K562 (cell line): ENCODE data around the gene ATP5PB. TPM values are rescaled to one million over a fixed set of nuclear protein-coding genes. Genes with fewer than 3 reads are reported as not detected.

ENCODE experiments used
- ATAC-seq: fragments of 200-7000 bp; cut with Tn5 transposase; 3 replicates; pipeline ENCODE4 v1.9.1; 2020; ENCODE audit warnings: moderate library complexity
- BruUV-seq: library from RNA; stranded (reverse); fragments of 400-500 nt; replicated peaks from 2 replicates; lab custom pipeline; 2021; lab: Mats Ljungman, UMichigan
- CTCF ChIA-PET: fragments of 300-600 bp; formaldehyde crosslinking; extraction: SDS; loops from one replicate; lab custom pipeline; 2021; ENCODE audit warnings: low intra/inter-chr PET ratio; lab: Yijun Ruan, JAX
- POLR2A ChIA-PET: fragments of 300-600, 350-650 bp; sonication (Branson Sonifier 250); formaldehyde crosslinking; extraction: SDS; loops from one replicate; lab custom pipeline; 2021; ENCODE audit warnings: antibody characterized with exemption, inconsistent platforms; lab: Yijun Ruan, JAX
- DNase-seq, 4 experiments: peaks; one replicate each; pipeline versions ENCODE4 v3.0.0 to v3.0.0-alpha.2; 2011 to 2018; ENCODE audit warnings: low spot score in 3 of 4, mixed read lengths in 3 of 4; ENCODE audit errors: extremely low read depth in 1 of 4
- FAIRE-seq: peaks from 2 replicates; lab custom pipeline; 2011; peaks lifted over from hg19 to GRCh38; lab: Jason Lieb, UNC
- H2AFZ ChIP-seq: 2 replicates; pipeline ENCODE4 v1.6.0; 2011; ENCODE audit warnings: low read depth, low read length, control low read depth, inconsistent platforms
- H3K27ac ChIP-seq: fragments of 200-600 bp; 3 replicates; pipeline ENCODE4 v1.8.0; 2011; ENCODE audit warnings: low read depth, mild to moderate bottlenecking, control low read depth, inconsistent platforms, low read length, moderate library complexity, mixed read lengths; ENCODE audit errors: extremely low read depth
- H3K27me3 ChIP-seq, 2 experiments: fragments of 300-600 bp in 1 of 2; 2 replicates in 1 of 2; 3 replicates in 1 of 2; pipeline versions ENCODE4 v1.6.0 to v1.8.0; 2011; ENCODE audit warnings: inconsistent platforms in 2 of 2, low read length in 2 of 2, mild to moderate bottlenecking in 1 of 2, mixed read lengths in 1 of 2, moderate library complexity in 1 of 2; ENCODE audit not compliant: control insufficient read depth in 2 of 2, insufficient read depth in 2 of 2
- H3K36me3 ChIP-seq: fragments of 300-600 bp; 3 replicates; pipeline ENCODE4 v1.8.0; 2011; ENCODE audit warnings: mild to moderate bottlenecking, low read length, inconsistent platforms; ENCODE audit not compliant: control insufficient read depth, insufficient read depth
- H3K4me1 ChIP-seq, 2 experiments: fragments of 200-600 bp in 1 of 2; replicated peaks in 1 of 2; 2 replicates in 1 of 2; 3 replicates in 1 of 2; pipeline versions ENCODE4 v1.5.1 to v1.8.0; 2011; ENCODE audit warnings: inconsistent platforms in 2 of 2, low read length in 2 of 2, mild to moderate bottlenecking in 1 of 2, mixed read lengths in 1 of 2, moderate library complexity in 1 of 2; ENCODE audit not compliant: control insufficient read depth in 2 of 2, insufficient read depth in 2 of 2
- H3K4me2 ChIP-seq: 2 replicates; pipeline ENCODE4 v1.6.1; 2011; ENCODE audit warnings: low read length, control low read depth, inconsistent platforms, mixed read lengths; ENCODE audit not compliant: insufficient read depth
- H3K4me3 ChIP-seq: fragments of 200-600 bp; sonication (generic), shearing (Covaris generic); 2 replicates; pipeline ENCODE4 v1.5.1; 2016; ENCODE audit warnings: control low read depth, inconsistent platforms
- H3K79me2 ChIP-seq: fragments of 200-600 bp; 3 replicates; pipeline ENCODE4 v1.8.0; 2011; ENCODE audit warnings: low read length, inconsistent platforms; ENCODE audit not compliant: control insufficient read depth, insufficient read depth
- H3K9ac ChIP-seq, 2 experiments: 2 replicates each; pipeline versions ENCODE4 v1.6.0 to v1.6.1; 2011; ENCODE audit warnings: low read depth in 2 of 2, low read length in 2 of 2, control low read depth in 1 of 2, inconsistent platforms in 1 of 2, mild to moderate bottlenecking in 1 of 2, mixed read lengths in 1 of 2; ENCODE audit not compliant: insufficient read depth in 1 of 2
- H3K9me1 ChIP-seq: one replicate; pipeline ENCODE4 v1.6.0; 2011; ENCODE audit warnings: inconsistent platforms, mild to moderate bottlenecking, low read length, moderate library complexity; ENCODE audit not compliant: control insufficient read depth, insufficient read depth
- H3K9me3 ChIP-seq: replicated peaks from 2 replicates; pipeline ENCODE4 v1.5.1; 2011; ENCODE audit warnings: low read depth, low read length, inconsistent platforms; ENCODE audit not compliant: control insufficient read depth, insufficient read depth
- H4K20me1 ChIP-seq: replicated peaks from 2 replicates; pipeline ENCODE4 v1.6.1; 2011; ENCODE audit warnings: low read length, inconsistent platforms, mixed read lengths; ENCODE audit not compliant: control insufficient read depth, insufficient read depth
- ASH1L ChIP-seq: fragments of 450-650 bp; IDR thresholded peaks from 2 replicates; pipeline ENCODE4 v1.6.1; 2018; ENCODE audit warnings: borderline replicate concordance, mild to moderate bottlenecking, low read depth; ENCODE audit not compliant: partially characterized antibody
- COPS2 ChIP-seq: fragments of 450-650 bp; conservative IDR thresholded peaks from 2 replicates; pipeline ENCODE4 v1.6.1; 2016; ENCODE audit warnings: mild to moderate bottlenecking, moderate library complexity
- ETV6 ChIP-seq, 3 experiments: fragments of 150-350 bp in 1 of 3; sonication (generic) in 1 of 3; formaldehyde crosslinking in 1 of 3; IDR thresholded peaks; 2 replicates each; pipeline versions ENCODE4 v1.6.1 to v1.8.0; 2014 to 2022; ENCODE audit warnings: borderline replicate concordance in 2 of 3, low read depth in 2 of 3, antibody characterized with exemption in 1 of 3, low read length in 1 of 3, mild to moderate bottlenecking in 1 of 3, missing genetic modification reagents in 1 of 3
- IRF9 ChIP-seq: fragments of 450-650 bp; IDR thresholded peaks from 2 replicates; pipeline ENCODE4 v1.6.1; 2016; ENCODE audit warnings: missing biosample characterization, missing genetic modification characterization
- NR2F6 ChIP-seq: fragments of 450-650 bp; formaldehyde crosslinking; IDR thresholded peaks from 2 replicates; pipeline ENCODE4 v1.4.0; 2020; ENCODE audit warnings: mild to moderate bottlenecking
- RCOR1 ChIP-seq, 2 experiments: IDR thresholded peaks; 2 replicates each; pipeline ENCODE4 v1.6.1; 2012; ENCODE audit warnings: low read depth in 2 of 2, low read length in 2 of 2, borderline replicate concordance in 1 of 2, improper control_type of control experiment in 1 of 2
- ZBTB5 ChIP-seq: fragments of 450-650 bp; IDR thresholded peaks from 2 replicates; pipeline ENCODE4 v1.6.1; 2017; ENCODE audit warnings: antibody characterized with exemption
- ZNF217 ChIP-seq: sonication (generic); formaldehyde crosslinking; IDR thresholded peaks from 2 replicates; pipeline ENCODE4 v1.8.0; 2022; ENCODE audit warnings: mild to moderate bottlenecking, missing genetic modification reagents
- ZNF316 ChIP-seq: fragments of 450-650 bp; IDR thresholded peaks from 2 replicates; pipeline ENCODE4 v1.6.1; 2016
- ZNF444 ChIP-seq: fragments of 250-450 bp; sonication (Bioruptor Pico); IDR thresholded peaks from 2 replicates; pipeline ENCODE4 v1.4.0; 2020; ENCODE audit warnings: mild to moderate bottlenecking, moderate library complexity
- ZNF589 ChIP-seq: fragments of 200-800 bp; sonication (Bioruptor generic); IDR thresholded peaks from 2 replicates; pipeline ENCODE4 v1.6.1; 2016; ENCODE audit warnings: low read depth, missing genetic modification characterization, missing compliant biosample characterization
- WGBS: fragments of 100-300 bp; shearing (Covaris generic); methylation state at CpG from one replicate; pipeline ENCODE4 v1.1.6; 2016; ENCODE audit warnings: low coverage, mixed read lengths; ENCODE audit not compliant: insufficient coverage; ENCODE audit errors: missing lambda C conversion rate; 5-methylcytosine and 5-hydroxymethylcytosine counted together
- in situ Hi-C: fragments of 300-500 bp; cut with MboI; formaldehyde crosslinking; loops from 4 replicates; pipeline ENCODE4 v1.15.0; 2018; ENCODE audit warnings: inconsistent platforms, mixed read lengths
- intact Hi-C: fragments of 100-400 bp; cut with micrococcal nuclease; formaldehyde crosslinking; loops from 2 replicates; pipeline ENCODE4 v1.14.2; 2022
- polyA plus RNA-seq, 8 experiments: library from polyadenylated mRNA; depleted of rRNA in 4 of 8; stranded (reverse) in 5 of 8; unstranded in 3 of 8; fragments of >200 nt; fragmentation: Nextera tagmentation in 2 of 8; fragmentation: Illumina TruSeq in 1 of 8; extraction: Ambion mirVana in 2 of 8; extraction: Trizol in 1 of 8; gene quantifications; 2 replicates each; pipeline versions ENCODE4 v1.2.1 to v1.2.3, GENCODE V29; 2011 to 2014; ENCODE audit warnings: inconsistent platforms in 1 of 8, missing spikeins in 1 of 8
- total RNA-seq, 7 experiments: library from RNA; depleted of rRNA in 6 of 7; stranded (reverse); fragments of >200 nt in 6 of 7; fragmentation: Illumina TruSeq in 2 of 7; extraction: Trizol in 2 of 7; gene quantifications; 2 replicates each; pipeline versions ENCODE4 v1.2.1 to v1.2.3, GENCODE V29; 2011 to 2021; ENCODE audit warnings: low replicate concordance in 1 of 7
- TF ChIP-seq, protein P1 (sequence below): IDR thresholded peaks from 2 replicates; pipeline ENCODE4 v1.6.1; 2011; ENCODE audit not compliant: insufficient read length; ENCODE audit errors: extremely low read depth
- TF ChIP-seq, protein P2 (sequence below), 2 experiments: fragments of 450-650 bp in 1 of 2; sonication (generic) in 1 of 2; formaldehyde crosslinking in 1 of 2; IDR thresholded peaks in 1 of 2; conservative IDR thresholded peaks in 1 of 2; 2 replicates each; pipeline versions ENCODE4 v1.6.1 to v1.8.1; 2016 to 2023; ENCODE audit warnings: mild to moderate bottlenecking in 2 of 2, moderate library complexity in 2 of 2, inconsistent platforms in 1 of 2, missing genetic modification reagents in 1 of 2
- TF ChIP-seq, protein P3 (sequence below): sonication (generic); formaldehyde crosslinking; IDR thresholded peaks from 2 replicates; pipeline ENCODE4 v1.5.0; 2020; ENCODE audit warnings: missing genetic modification reagents

Gene ATP5PB
- total and polyA plus RNA-seq, 9 of the 15 experiments (the other 6 are each of a cell fraction or from before 2014, with no cell fraction given), result 651 to 2,735 (median 1,061) TPM

DNA sequence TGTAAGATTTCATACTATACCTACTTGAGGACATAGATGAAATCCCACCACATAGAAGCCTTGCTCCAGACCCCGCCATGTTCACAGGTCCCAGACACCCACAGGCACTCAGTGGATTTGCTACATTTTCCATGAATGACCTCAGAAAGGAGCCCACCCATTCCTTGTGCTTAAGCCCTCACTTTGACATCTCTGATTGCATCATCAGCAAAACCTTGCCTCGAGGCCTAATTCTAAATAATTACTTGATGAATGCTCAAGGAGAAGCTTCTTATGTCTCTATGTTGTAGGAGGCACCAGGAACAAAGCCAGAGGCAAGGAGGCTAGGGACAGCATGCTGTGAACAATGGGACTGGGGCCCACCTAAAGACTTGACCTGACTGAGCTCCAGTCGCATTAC lies 33.8 kb upstream of the ATP5PB start:
- in situ Hi-C loops (no loop called here), intact Hi-C loops (no loop called here)
- H3K4me1 ChIP-seq, result no peaks in the 10 kb centered on the region
- no peak for FAIRE-seq
- H3K9ac ChIP-seq, result no peak overlapping the region
- H2AFZ ChIP-seq, result no peak overlapping the region
- no peak overlapping the region for H3K4me2 ChIP-seq
- no peaks in the 10 kb centered on the region for H3K79me2 ChIP-seq
- H3K9me3 ChIP-seq, result no peaks in the 10 kb centered on the region
- CTCF ChIA-PET, result no interaction called here
- WGBS, result 7% methylated on average over 3 of the region's 3 CpGs
- H3K36me3 ChIP-seq, result no peaks in the 10 kb centered on the region
- POLR2A ChIA-PET, result interaction anchor here (1.0 kb wide), 1 partner anchor 93 kb away, joined by 3 read pairs; no protein-coding TSS in a partner anchor
- no peak for ATAC-seq
- no peaks in the 10 kb centered on the region for H3K9me1 ChIP-seq
- no peaks in the 10 kb centered on the region for H4K20me1 ChIP-seq
- H3K4me3 ChIP-seq, result no peak overlapping the region
- peaks cover 11 to 25% of the 10 kb centered on the region in 2 experiments; a peak in 4 of 5 replicates for H3K27me3 ChIP-seq
- H3K27ac ChIP-seq, result no peak overlapping the region
- DNase-seq, result no peak
- no TSS peak for BruUV-seq
- TF ChIP-seq ASH1L (no peak), RCOR1 (IDR thresholded peaks at IDR 0.05; ENCODE audit: borderline replicate concordance in 1 of 2, low read depth in 2 of 2, low read length in 2 of 2) (no peak), ETV6 (IDR thresholded peaks at IDR 0.05; ENCODE audit: borderline replicate concordance in 1 of 2, low read depth in 2 of 2, low read length in 1 of 2) (no peak), ETV6 (CRISPR knock-in tag; IDR thresholded peaks at IDR 0.05; ENCODE audit: borderline replicate concordance) (no peak), ZNF589 (CRISPR knock-in tag) (no peak), ZNF444 (CRISPR knock-in tag) (no peak), IRF9 (0 out of 2 replicates have a peak, but pooled peaks have one; percentile 30), ZBTB5 (no peak), ZNF217 (CRISPR knock-in tag) (no peak), NR2F6 (CRISPR knock-in tag) (no peak), COPS2 (no peak), ZNF316 (peak; percentile 20; the same call in 1 of the 2 replicates)
- TF ChIP-seq, protein P1, sequence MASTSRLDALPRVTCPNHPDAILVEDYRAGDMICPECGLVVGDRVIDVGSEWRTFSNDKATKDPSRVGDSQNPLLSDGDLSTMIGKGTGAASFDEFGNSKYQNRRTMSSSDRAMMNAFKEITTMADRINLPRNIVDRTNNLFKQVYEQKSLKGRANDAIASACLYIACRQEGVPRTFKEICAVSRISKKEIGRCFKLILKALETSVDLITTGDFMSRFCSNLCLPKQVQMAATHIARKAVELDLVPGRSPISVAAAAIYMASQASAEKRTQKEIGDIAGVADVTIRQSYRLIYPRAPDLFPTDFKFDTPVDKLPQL, result no peak
- TF ChIP-seq, protein P2, sequence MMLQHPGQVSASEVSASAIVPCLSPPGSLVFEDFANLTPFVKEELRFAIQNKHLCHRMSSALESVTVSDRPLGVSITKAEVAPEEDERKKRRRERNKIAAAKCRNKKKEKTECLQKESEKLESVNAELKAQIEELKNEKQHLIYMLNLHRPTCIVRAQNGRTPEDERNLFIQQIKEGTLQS (IDR thresholded peaks at IDR 0.05), result peak; percentile 63; the same call in 1 of the 2 replicates
- TF ChIP-seq, protein P2 (CRISPR knock-in tag; conservative IDR thresholded peaks at IDR 0.05), result no peak
- TF ChIP-seq, protein P3, sequence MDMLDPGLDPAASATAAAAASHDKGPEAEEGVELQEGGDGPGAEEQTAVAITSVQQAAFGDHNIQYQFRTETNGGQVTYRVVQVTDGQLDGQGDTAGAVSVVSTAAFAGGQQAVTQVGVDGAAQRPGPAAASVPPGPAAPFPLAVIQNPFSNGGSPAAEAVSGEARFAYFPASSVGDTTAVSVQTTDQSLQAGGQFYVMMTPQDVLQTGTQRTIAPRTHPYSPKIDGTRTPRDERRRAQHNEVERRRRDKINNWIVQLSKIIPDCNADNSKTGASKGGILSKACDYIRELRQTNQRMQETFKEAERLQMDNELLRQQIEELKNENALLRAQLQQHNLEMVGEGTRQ (CRISPR knock-in tag), result no peak
